GM12878 (cell line): ENCODE results near the gene TCF7. TPM values are rescaled to one million over a fixed set of nuclear protein-coding genes. Genes with fewer than 3 reads are reported as not detected.

ENCODE experiments used
- ATAC-seq: fragments of 200-7000 bp; cut with Tn5 transposase; 3 replicates; pipeline ENCODE4 v1.9.1; 2020; ENCODE audit warnings: mild to moderate bottlenecking, moderate library complexity
- BruUV-seq: library from RNA; stranded (reverse); fragments of 400-500 nt; replicated peaks from 2 replicates; lab custom pipeline; 2021; lab: Mats Ljungman, UMichigan
- CTCF ChIA-PET: fragments of 300-600 bp; sonication (Branson Sonifier 250); formaldehyde crosslinking; extraction: SDS; loops from one replicate; lab custom pipeline; 2021; ENCODE audit warnings: inconsistent platforms; lab: Yijun Ruan, JAX
- POLR2A ChIA-PET: fragments of 350-600 bp; formaldehyde crosslinking; extraction: SDS; loops from one replicate; lab custom pipeline; 2021; ENCODE audit warnings: inconsistent platforms; lab: Charles Lee
- RAD21 ChIA-PET: fragments of 300-600 bp; sonication (Branson Sonifier 250); formaldehyde crosslinking; loops from one replicate; lab custom pipeline; 2023; ENCODE audit warnings: antibody characterized with exemption; ENCODE audit not compliant: unreplicated experiment; lab: Charles Lee
- SMC1A ChIA-PET: fragments of 300-600 bp; sonication (Branson Sonifier 250); formaldehyde crosslinking; loops from one replicate; lab custom pipeline; 2023; ENCODE audit not compliant: unreplicated experiment, uncharacterized antibody; lab: Charles Lee
- DNase-seq: peaks from one replicate; pipeline ENCODE4 v3.0.0-alpha.2; 2011; ENCODE audit warnings: low read depth, low spot score
- FAIRE-seq: peaks from 3 replicates; lab custom pipeline; 2011; peaks lifted over from hg19 to GRCh38; lab: Jason Lieb, UNC
- H2AFZ ChIP-seq: 2 replicates; pipeline ENCODE4 v1.6.0; 2011; ENCODE audit warnings: low read depth, low read length, control low read depth; ENCODE audit not compliant: control insufficient read depth
- H3K27ac ChIP-seq: 2 replicates; pipeline ENCODE4 v1.5.1; 2011; ENCODE audit warnings: control low read depth; ENCODE audit not compliant: control insufficient read depth, insufficient read depth
- H3K27me3 ChIP-seq, 2 experiments: replicated peaks in 1 of 2; 2 replicates each; pipeline versions ENCODE4 v1.6.0 to v1.6.1; 2011; ENCODE audit warnings: low read length in 1 of 2; ENCODE audit not compliant: control insufficient read depth in 2 of 2, insufficient read depth in 2 of 2
- H3K36me3 ChIP-seq, 2 experiments: 2 replicates each; pipeline ENCODE4 v1.5.1; 2011; ENCODE audit warnings: low read length in 1 of 2; ENCODE audit not compliant: control insufficient read depth in 2 of 2, insufficient read depth in 2 of 2
- H3K4me1 ChIP-seq: 2 replicates; pipeline ENCODE4 v1.6.1; 2011; ENCODE audit warnings: mild to moderate bottlenecking, low read length, moderate library complexity, mixed read lengths; ENCODE audit not compliant: control insufficient read depth, insufficient read depth
- H3K4me2 ChIP-seq: 2 replicates; pipeline ENCODE4 v1.6.0; 2011; ENCODE audit warnings: control low read depth; ENCODE audit not compliant: control insufficient read depth, insufficient read depth
- H3K4me3 ChIP-seq: fragments of 200-600 bp; sonication (generic); 2 replicates; pipeline ENCODE4 v1.5.1; 2016
- H3K79me2 ChIP-seq: 2 replicates; pipeline ENCODE4 v1.6.0; 2011; ENCODE audit warnings: low read length; ENCODE audit not compliant: control insufficient read depth, insufficient read depth
- H3K9ac ChIP-seq: 2 replicates; pipeline ENCODE4 v1.8.0; 2011; ENCODE audit warnings: low read length, control low read depth, mixed read lengths; ENCODE audit not compliant: control insufficient read depth, insufficient read depth
- H3K9me3 ChIP-seq: replicated peaks from 3 replicates; pipeline ENCODE4 v1.5.1; 2011; ENCODE audit warnings: mild to moderate bottlenecking, low read length; ENCODE audit not compliant: control insufficient read depth, insufficient read depth
- H4K20me1 ChIP-seq: 2 replicates; pipeline ENCODE4 v1.6.0; 2011; ENCODE audit not compliant: control insufficient read depth, insufficient read depth
- GABPA ChIP-seq: IDR thresholded peaks from 2 replicates; pipeline ENCODE4 v1.6.1; 2014; ENCODE audit warnings: antibody characterized with exemption, low read depth, mild to moderate bottlenecking, inconsistent platforms
- SIX5 ChIP-seq: IDR thresholded peaks from 2 replicates; pipeline ENCODE4 v1.6.1; 2011; ENCODE audit warnings: mild to moderate bottlenecking, low read depth, low read length, moderate library complexity; ENCODE audit not compliant: severe bottlenecking
- SMARCA5 ChIP-seq: fragments of 450-650 bp; IDR thresholded peaks from 2 replicates; pipeline ENCODE4 v1.6.1; 2017; ENCODE audit warnings: mild to moderate bottlenecking
- WGBS: methylation state at CpG from one replicate; pipeline ENCODE4 v1.1.6; 2016; ENCODE audit warnings: low lambda C conversion rate; ENCODE audit not compliant: insufficient replicate concordance, insufficient coverage; ENCODE audit errors: missing lambda C conversion rate; 5-methylcytosine and 5-hydroxymethylcytosine counted together
- in situ Hi-C: fragments of 300-500 bp; cut with MboI; formaldehyde crosslinking; loops from 9 replicates; pipeline ENCODE4 v1.14.3; 2018; ENCODE audit warnings: mixed read lengths
- intact Hi-C: fragments of 100-400 bp; cut with micrococcal nuclease; formaldehyde crosslinking; loops from one replicate; pipeline ENCODE4 v1.14.2; 2022; ENCODE audit not compliant: unreplicated experiment
- polyA plus RNA-seq, 11 experiments: library from polyadenylated mRNA; depleted of rRNA in 4 of 11; unstranded in 6 of 11; stranded (reverse) in 5 of 11; fragments of >200 nt; fragmentation: Nextera tagmentation in 4 of 11; fragmentation: Illumina TruSeq in 1 of 11; extraction: Ambion mirVana in 4 of 11; extraction: Trizol in 1 of 11; gene quantifications; 1 replicate in 1 of 11; 2 replicates in 10 of 11; pipeline versions ENCODE4 v1.2.1 to v1.2.3, GENCODE V29; 2011 to 2016; ENCODE audit warnings: inconsistent platforms in 2 of 11, missing spikeins in 2 of 11, low read depth in 1 of 11
- total RNA-seq, 4 experiments: library from RNA; depleted of rRNA in 3 of 4; stranded (reverse); fragments of >200 nt in 3 of 4; fragmentation: Illumina TruSeq in 1 of 4; extraction: Trizol in 1 of 4; gene quantifications; 2 replicates each; pipeline versions ENCODE4 v1.2.1 to v1.2.3, GENCODE V29; 2013 to 2021
- TF ChIP-seq, protein P1 (sequence below): IDR thresholded peaks from 2 replicates; pipeline ENCODE4 v1.6.1; 2012; ENCODE audit warnings: low read length, inconsistent platforms
- TF ChIP-seq, protein P2 (sequence below): fragments of 450-650 bp; IDR thresholded peaks from 2 replicates; pipeline ENCODE4 v1.6.1; 2016; ENCODE audit warnings: mild to moderate bottlenecking, moderate library complexity, borderline replicate concordance
- TF ChIP-seq, protein P3 (sequence below): IDR thresholded peaks from 2 replicates; pipeline ENCODE4 v1.6.1; 2012; ENCODE audit warnings: improper control_type of control experiment, low read depth, low read length; ENCODE audit not compliant: insufficient replicate concordance

The TCF7 gene
- total and polyA plus RNA-seq, 10 of the 15 experiments (the other 5 are each of a cell fraction or from before 2014, with no cell fraction given): 10.0 to 60.2 (median 23.6) TPM

DNA sequence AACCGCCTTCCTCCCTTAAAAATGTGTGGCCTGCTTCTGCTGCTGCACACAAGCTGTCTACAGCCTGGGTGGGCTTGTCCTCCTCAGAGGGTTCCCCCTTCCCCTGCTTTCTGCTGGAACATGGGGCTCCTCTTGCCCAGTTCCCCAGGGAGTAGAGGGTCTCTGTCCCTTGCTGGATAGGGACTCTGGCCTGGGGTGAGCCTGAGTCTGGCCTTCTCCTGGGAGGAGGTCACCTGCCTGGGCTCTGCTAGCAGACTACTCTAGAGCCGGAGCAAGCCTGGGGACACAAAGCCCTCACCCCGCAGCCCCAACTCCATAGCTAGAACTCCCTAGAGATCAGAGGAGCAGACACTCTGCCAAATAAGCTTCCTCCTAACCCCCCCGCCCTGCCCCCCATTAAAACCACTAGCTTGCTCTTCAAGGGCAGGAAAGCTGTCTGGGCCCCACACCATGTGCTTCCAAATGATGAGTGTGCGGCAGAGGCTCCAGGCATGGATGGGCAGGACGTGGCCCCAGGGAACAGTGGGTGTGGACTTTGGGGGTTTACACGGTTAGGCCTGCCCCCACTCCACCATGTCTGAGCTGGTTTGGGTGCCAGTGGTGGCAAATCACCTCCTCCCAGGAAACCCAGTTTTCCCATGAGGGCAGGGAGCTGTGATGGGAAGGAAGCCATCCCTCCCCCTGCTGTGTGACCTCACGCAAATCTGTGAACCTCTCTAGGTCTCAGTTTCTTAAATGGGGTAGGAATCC is 10.0 kb downstream of the TCF7 start (continued):
- TF ChIP-seq, protein P1, sequence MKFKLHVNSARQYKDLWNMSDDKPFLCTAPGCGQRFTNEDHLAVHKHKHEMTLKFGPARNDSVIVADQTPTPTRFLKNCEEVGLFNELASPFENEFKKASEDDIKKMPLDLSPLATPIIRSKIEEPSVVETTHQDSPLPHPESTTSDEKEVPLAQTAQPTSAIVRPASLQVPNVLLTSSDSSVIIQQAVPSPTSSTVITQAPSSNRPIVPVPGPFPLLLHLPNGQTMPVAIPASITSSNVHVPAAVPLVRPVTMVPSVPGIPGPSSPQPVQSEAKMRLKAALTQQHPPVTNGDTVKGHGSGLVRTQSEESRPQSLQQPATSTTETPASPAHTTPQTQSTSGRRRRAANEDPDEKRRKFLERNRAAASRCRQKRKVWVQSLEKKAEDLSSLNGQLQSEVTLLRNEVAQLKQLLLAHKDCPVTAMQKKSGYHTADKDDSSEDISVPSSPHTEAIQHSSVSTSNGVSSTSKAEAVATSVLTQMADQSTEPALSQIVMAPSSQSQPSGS: no peak
- TF ChIP-seq GABPA: no peak
- TF ChIP-seq SIX5: no peak

DNA sequence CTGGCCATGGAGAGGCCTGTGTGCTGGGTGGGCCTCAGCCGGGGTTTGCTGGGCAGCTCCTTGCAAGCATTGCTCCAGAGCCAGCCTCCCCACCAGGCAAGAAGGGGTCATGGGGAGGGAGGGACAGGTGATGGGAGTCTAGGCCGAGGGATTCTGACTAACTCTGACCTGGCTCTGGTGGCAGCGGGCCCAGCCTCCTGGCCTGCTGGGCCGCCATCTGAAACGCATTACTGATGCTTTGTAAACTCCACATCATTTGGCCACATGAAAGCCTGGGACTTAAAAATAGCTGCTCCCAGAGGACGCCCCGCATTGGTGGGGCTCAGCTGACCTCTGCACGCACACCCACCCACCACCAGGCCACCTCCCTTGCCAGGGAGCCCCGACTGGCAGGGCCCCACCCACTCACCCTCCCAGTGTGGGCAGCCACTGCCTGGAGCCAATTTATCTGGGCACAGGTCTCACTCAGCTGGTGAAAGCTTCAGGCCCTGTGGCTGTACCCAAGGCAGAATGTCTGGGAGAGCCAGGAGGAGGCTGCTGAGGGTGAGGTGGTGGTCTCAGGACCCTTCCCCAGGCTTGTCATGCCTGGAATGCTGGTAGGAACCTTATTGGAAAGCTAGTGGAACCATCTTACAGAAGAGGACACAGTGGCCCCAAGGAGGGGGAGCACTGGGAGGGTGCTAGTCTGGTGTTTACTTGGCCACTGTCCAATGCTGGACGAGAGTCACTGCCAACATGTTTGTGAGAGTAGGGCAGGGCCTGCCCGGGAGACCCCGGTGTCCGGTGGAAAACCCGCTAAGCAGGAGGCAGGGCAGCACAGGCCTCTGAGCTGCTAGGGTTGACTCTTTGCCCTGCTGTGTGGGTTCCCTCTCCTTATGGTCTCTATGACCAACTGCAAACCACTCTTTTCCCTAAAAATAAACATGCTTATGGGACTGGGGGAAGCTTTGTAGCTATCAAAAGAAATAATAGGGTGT is 10.8 kb downstream of the TCF7 start:
- 29% methylated on average over 14 of the region's 14 CpGs for WGBS
- H3K9me3 ChIP-seq: no peaks in the 10 kb centered on the region
- H3K36me3 ChIP-seq: peaks cover 0 to 11% of the 10 kb centered on the region in 2 experiments; a peak in 2 of 4 replicates
- peak overlapping the region; percentile 47 for H3K27ac ChIP-seq
- in situ Hi-C loops: no loop called here
- POLR2A ChIA-PET: interaction anchor here (0.6 to 19.5 kb wide), 6 partner anchors 11 to 1001 kb away, joined by 3 to 291 read pairs (median 4); partner anchors contain the start of gene TCF7
- peaks cover 18% of the 10 kb centered on the region for H3K79me2 ChIP-seq
- H2AFZ ChIP-seq: no peak overlapping the region
- intact Hi-C loops: loop anchor here (2.0 to 5.0 kb wide), 2 partner anchors 13 to 417 kb away; no protein-coding TSS in a partner anchor
- ATAC-seq: peak; percentile 41
- CTCF ChIA-PET: interaction anchor here (1.0 to 12.1 kb wide), 9 partner anchors 8 to 99 kb away, joined by 3 to 184 read pairs (median 5); no protein-coding TSS in a partner anchor
- RAD21 ChIA-PET: interaction anchor here (0.6 to 8.7 kb wide), 12 partner anchors 12 to 258 kb away, joined by 3 to 128 read pairs (median 4); partner anchors contain the start of gene TCF7
- DNase-seq: no peak
- no peak overlapping the region for H3K4me3 ChIP-seq
- H3K27me3 ChIP-seq: no peaks in the 10 kb centered on the region
- H4K20me1 ChIP-seq: no peaks in the 10 kb centered on the region
- SMC1A ChIA-PET: interaction anchor here (1.1 to 7.6 kb wide), 4 partner anchors 14 to 85 kb away, joined by 3 to 76 read pairs (median 13); no protein-coding TSS in a partner anchor
- FAIRE-seq: peak; percentile 27
- peaks cover 64% of the 10 kb centered on the region for H3K4me1 ChIP-seq
- BruUV-seq: no TSS peak
- no peak overlapping the region for H3K9ac ChIP-seq
- H3K4me2 ChIP-seq: peak overlapping the region; percentile 28
- TF ChIP-seq SMARCA5: 0 out of 2 replicates have a peak, but pooled peaks have one; percentile 18
- TF ChIP-seq, protein P2, sequence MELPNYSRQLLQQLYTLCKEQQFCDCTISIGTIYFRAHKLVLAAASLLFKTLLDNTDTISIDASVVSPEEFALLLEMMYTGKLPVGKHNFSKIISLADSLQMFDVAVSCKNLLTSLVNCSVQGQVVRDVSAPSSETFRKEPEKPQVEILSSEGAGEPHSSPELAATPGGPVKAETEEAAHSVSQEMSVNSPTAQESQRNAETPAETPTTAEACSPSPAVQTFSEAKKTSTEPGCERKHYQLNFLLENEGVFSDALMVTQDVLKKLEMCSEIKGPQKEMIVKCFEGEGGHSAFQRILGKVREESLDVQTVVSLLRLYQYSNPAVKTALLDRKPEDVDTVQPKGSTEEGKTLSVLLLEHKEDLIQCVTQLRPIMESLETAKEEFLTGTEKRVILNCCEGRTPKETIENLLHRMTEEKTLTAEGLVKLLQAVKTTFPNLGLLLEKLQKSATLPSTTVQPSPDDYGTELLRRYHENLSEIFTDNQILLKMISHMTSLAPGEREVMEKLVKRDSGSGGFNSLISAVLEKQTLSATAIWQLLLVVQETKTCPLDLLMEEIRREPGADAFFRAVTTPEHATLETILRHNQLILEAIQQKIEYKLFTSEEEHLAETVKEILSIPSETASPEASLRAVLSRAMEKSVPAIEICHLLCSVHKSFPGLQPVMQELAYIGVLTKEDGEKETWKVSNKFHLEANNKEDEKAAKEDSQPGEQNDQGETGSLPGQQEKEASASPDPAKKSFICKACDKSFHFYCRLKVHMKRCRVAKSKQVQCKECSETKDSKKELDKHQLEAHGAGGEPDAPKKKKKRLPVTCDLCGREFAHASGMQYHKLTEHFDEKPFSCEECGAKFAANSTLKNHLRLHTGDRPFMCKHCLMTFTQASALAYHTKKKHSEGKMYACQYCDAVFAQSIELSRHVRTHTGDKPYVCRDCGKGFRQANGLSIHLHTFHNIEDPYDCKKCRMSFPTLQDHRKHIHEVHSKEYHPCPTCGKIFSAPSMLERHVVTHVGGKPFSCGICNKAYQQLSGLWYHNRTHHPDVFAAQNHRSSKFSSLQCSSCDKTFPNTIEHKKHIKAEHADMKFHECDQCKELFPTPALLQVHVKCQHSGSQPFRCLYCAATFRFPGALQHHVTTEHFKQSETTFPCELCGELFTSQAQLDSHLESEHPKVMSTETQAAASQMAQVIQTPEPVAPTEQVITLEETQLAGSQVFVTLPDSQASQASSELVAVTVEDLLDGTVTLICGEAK: no peak
- TF ChIP-seq, protein P3, sequence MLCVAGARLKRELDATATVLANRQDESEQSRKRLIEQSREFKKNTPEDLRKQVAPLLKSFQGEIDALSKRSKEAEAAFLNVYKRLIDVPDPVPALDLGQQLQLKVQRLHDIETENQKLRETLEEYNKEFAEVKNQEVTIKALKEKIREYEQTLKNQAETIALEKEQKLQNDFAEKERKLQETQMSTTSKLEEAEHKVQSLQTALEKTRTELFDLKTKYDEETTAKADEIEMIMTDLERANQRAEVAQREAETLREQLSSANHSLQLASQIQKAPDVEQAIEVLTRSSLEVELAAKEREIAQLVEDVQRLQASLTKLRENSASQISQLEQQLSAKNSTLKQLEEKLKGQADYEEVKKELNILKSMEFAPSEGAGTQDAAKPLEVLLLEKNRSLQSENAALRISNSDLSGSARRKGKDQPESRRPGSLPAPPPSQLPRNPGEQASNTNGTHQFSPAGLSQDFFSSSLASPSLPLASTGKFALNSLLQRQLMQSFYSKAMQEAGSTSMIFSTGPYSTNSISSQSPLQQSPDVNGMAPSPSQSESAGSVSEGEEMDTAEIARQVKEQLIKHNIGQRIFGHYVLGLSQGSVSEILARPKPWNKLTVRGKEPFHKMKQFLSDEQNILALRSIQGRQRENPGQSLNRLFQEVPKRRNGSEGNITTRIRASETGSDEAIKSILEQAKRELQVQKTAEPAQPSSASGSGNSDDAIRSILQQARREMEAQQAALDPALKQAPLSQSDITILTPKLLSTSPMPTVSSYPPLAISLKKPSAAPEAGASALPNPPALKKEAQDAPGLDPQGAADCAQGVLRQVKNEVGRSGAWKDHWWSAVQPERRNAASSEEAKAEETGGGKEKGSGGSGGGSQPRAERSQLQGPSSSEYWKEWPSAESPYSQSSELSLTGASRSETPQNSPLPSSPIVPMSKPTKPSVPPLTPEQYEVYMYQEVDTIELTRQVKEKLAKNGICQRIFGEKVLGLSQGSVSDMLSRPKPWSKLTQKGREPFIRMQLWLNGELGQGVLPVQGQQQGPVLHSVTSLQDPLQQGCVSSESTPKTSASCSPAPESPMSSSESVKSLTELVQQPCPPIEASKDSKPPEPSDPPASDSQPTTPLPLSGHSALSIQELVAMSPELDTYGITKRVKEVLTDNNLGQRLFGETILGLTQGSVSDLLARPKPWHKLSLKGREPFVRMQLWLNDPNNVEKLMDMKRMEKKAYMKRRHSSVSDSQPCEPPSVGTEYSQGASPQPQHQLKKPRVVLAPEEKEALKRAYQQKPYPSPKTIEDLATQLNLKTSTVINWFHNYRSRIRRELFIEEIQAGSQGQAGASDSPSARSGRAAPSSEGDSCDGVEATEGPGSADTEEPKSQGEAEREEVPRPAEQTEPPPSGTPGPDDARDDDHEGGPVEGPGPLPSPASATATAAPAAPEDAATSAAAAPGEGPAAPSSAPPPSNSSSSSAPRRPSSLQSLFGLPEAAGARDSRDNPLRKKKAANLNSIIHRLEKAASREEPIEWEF: no peak
